HG03025 (cell line): ENCODE data around the gene FHL3.
"Not testable (repeated sequence)": the region's sequence is repeated elsewhere in the genome, so short reads cannot be mapped to it uniquely, and the experiment has no call there.

ENCODE experiments used
- ATAC-seq: cut with Tn5 transposase; IDR thresholded peaks from one replicate; pipeline ENCODE4 v1.9.1; 2021; ENCODE audit warnings: mild to moderate bottlenecking, moderate library complexity; ENCODE audit not compliant: unreplicated experiment, low FRiP score

FHL3 gene

DNA sequence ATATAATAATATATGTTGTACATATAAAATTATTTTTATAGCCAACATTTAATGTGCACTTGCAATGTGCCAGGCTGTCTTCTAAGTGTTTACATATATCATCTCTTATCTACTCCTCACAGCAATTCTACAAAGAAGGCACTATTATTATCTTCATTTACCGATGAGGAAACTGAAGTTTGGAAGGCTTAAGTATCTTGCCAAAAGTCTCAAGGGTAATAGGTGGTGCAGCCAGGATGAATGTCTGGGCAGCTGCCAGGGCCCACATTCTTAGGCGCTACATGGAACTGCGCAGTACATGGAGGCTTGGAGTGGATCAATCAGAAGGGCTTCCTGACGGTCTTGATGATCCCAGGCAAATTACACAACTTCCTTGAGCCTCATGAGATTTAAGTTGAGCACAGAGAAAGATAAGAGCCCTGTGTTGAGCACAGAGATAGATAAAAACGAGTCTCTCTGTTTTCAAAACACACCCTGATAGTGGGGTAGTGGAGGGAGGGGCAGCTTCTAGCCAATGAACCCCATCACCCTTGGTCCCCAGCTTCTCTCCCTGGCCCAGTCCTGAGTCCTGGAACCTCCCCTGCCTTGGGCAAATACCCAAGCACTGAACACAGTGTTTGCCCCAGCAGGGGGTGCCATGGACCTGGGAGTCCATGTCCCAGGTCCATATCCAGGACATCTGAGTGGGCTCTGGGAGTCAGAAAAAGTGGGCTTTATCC, 32.1 kb upstream of the FHL3 start:
- no peak for ATAC-seq

DNA sequence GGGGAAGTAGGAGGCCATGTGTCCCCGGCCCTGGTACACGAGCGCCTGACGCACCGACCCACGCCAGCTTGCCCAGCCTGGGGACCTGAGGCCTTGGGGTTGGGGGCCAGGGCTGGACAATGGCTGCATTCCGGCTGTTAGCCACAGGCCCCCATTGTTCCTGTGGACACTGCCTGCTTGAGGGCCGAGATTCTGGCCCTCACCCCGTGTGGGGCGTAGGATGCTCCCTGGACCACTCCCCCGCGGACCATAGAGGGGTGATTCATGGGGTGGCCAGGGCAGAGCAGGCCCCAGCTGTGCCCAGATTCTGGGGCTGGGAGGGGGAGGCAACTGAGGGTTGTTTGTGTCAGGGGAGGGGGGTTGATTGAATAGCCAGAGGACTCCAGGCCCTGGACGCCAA, 29.6 kb upstream of the FHL3 start:
- ATAC-seq: no peak

DNA sequence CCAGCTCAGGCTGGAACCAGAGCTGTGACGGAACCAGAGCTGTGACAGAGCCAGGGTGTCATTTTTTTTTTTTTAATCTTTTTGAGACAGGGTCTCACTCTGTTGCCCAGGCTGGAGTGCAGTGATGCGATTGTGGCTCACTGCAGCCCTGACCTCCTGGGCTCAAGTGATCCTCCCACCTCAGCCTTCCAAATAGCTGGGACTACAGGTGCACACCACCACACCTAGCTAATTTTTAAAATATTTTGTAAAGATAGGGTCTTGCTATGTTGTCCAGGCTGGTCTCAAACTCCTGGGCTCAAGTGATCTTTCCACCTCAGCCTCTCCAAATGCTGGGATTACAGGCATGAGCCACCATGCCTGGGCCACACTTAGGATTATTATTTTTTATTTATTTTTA, 27.7 kb upstream of the FHL3 start:
- not testable (repeated sequence) for ATAC-seq

DNA sequence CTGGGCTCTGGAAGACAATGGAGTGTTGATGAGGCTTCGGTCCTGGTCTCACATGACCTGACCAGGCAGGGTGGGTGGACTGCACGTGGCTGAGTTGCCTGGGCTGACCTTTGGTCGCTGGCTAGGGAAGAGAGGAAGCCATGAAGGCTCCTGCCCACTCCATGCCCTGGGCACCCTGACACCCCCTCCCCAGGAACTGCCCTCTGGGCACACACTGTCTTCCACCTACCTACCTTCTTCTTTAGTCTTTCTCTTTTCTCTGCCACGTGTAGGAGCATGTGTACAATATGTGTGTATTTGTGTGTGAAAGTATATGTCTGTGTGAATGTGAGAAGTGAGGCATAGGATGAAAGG, 26.2 kb upstream of the FHL3 start:
- no peak for ATAC-seq

DNA sequence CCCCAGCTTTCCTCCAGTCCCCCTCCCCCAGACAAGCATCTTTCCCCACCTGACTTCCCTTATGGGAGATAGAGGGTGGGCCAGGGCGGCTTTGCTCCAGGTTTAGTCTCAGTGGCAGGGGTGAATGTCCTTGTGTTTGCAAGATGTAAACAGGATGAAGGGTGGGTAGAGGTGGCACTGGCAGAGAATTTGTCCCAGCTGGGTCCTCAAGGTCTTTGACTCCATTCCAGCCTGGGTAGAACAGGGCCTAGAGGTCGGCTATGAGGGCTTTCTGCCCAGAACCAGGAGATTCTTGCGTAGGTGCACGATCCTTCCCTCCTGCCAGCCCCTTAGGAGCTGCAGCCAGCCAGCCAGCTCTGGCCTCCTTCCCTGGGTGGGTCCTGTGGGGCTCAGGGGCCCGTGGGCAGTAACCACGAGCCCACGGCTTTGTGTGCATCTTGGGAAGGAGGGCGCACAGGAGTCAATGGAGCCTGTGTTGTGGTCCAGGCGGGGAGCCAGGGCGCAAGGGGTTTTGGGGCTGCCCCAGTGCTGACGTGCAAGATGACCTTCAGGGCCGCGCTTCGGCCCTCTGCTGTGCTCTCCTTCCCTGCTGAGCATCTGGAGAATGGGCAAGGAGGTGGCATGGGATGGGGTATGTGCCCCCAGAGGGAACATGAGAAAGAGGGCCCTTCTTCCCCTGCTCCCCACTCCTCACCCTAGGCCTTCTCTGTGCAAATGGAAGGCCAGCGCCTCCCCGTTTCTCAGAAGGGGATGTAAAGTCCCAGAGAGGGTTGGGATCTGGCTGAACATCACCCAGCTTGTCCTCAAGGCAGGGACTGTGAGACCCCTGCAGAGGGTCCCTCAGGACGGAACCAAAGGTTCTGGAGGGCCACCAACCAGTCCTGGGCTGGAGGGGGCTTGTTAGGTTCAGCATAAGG, 25.5 kb upstream of the FHL3 start:
- ATAC-seq: no peak

DNA sequence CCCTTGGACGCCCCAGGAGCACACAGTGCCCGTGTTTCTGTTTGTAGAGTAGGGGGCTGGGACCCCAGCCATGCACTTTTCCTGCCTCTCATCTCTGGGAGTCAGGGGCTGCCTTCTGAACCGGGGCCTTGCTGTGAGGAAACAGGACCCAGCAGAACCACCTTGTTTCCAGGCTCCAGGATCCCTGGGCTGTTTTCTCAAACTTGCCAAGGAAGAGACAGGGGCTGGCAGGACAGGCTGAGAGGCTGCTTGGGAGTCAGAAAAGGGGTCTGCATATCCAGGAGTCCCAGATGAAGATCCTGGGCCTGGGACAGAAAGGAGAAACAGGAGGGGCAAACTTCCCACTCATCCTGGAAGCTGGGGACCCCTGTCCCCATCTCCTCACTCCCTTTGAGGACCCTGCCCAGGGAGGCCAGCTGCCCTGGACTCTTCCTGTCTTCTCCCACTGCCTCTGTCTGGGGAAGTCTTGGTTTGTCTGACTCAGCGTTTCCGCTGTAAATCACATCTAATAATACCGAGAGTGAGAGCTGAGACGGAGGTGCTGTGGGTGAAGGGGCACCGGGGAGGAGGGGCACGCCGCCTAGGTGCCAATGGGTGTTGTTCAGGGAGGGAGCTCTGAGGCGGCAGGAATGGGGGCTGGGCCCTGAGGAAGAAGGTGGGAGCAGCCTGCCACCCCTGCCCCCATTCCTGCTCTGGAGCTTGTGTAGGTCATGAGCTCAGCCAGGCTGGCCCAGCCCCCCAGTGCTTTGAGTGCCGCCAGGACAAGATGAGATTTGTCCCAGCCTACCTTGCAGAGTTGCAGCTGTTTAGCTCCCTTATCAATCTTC, 24.6 kb upstream of the FHL3 start:
- ATAC-seq: no peak

DNA sequence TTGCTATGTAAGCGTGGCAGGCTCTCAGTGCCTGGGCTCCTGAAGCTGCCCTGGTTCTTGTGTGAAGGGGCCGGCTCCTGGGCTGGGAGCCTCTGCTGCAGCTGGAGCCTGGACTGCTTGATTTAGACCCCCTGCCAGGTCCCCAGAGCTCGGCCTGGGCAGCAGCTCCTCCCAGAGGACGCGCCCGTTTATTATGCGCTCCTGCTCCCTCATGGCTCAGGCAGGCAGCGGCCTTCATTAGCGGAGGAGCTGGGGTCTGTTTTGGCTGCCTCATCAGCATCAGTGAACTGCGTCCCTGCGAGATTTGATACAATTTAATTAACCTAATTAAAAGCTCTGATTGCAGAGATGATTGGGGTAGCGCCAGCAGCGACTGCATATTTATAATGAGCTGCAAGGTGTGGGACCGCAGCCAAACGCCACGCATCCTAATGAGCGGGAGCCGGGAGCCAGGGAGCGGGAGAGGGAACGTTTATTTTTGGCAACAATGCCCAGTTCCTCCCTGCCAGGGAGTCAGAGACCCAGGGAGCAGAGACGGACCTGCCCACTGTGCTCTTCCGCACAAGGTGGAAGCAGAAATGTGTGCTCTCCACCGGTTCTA, 23.9 kb upstream of the FHL3 start:
- no peak for ATAC-seq

DNA sequence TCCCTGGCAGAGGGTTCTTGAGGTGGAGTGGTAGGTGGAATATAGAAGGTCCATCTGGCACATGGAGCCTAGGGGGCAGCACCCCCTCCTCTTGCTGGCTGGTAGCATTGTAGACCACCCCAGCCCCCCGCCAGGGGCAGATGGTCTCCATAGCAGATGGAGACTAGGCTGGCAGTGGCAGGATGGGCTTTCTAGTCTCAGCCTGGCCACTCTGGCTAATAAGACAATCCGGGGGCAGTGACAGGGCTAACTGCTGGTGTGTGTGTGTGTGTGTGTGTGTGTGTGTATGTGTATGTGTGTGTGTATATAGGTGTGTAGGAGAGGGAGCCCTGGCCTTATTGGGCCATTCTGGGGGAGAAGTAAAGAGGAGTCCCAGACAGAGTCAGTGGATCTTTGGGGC, 23.4 kb upstream of the FHL3 start:
- no peak for ATAC-seq

- peak; percentile 64 for ATAC-seq
Observed at GRCh38 chr1:38028105-38028591, 22.8 kb upstream of the FHL3 start.

DNA sequence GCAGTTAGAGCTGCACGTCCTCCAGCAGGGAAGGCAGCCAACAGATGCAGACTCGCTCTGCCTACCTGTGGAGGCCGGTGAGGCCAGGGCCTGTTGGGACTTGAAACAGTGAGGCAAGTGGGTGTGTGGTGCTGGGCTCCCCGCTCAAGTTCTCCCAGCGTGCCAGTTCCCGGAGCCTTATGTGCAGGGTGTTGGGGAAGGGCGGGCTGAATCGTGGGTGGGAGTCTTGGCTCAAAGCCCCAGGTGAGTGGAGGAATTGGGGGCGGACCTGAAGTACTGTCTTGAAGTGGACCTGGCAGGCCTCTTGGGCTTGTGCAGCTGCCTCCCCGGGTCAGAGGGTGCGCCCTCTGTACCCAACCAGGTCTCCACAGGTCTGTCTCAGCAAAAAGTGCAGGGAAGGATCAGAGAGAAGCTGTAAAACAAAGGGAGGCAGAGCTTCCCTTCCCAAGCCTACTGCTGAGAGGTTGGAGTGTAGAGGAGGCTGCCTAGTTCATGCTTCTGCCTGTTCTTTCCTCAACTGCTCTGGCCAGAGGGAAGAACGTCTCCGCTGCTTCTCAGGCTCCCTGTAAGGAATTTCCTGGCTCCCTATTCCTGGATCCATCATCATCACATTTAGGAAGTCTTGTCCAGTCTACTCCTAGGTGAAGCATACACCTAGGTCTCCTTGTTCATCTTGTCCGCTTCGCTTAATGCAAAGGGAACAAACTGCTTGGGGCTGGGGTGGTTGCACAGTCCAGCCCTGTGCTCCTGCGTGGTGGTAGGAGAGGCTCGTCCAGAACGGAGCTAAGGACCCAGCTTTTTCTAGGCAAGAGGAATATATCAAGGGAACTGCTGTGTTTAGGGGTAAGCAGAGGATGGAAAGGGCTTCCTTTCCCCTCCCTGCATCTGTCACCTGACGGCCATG, 22.1 kb upstream of the FHL3 start:
- ATAC-seq: no peak

DNA sequence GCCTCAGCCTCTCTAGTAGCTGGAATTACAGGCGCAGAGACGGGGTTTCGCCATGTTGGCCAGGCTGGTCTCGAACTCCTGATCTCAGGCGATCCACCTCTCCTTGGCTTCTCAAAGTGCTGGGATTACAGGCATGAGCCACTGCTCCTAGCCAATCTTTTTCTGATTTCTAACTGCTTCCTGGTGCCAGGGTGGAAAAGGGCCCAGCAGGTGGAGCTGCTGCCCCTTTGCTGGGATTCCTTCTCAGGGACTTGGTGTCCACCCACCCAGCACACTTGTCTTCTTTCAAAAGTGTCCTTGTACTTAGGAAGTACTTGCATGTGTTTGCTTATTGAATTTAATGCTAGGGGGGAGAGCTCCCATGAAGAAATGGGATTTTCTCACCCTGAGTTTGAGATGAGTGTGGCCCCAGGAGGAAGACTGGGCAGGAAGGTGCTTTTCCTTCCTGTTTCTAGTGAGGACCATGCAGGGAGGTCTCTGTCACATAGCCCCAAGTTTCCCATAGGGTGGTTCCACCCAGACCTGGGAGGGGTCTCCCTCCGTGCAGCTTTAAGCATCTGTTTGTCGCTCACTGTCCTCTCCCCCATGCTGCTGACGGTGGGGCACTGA, 21.4 kb upstream of the FHL3 start:
- ATAC-seq: no peak

DNA sequence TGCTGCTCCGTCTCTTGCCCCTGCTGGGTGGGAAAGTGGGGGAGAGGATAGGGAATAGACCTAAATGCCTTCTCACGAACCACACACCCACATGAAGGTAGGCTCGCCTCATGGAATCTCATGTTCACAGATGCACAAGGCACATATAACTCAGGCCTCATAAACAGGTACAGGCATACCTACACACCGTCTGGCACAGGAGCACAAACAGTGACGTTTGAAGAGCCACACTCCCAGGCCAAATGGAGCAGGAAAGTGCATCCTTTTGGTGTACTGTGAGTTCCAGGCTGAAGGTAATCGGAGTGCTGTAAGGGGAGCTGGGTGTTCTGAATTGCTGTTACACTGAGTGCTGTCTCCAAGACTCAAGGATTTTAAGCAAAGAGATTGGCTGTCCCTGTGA, 20.4 kb upstream of the FHL3 start:
- ATAC-seq: no peak

DNA sequence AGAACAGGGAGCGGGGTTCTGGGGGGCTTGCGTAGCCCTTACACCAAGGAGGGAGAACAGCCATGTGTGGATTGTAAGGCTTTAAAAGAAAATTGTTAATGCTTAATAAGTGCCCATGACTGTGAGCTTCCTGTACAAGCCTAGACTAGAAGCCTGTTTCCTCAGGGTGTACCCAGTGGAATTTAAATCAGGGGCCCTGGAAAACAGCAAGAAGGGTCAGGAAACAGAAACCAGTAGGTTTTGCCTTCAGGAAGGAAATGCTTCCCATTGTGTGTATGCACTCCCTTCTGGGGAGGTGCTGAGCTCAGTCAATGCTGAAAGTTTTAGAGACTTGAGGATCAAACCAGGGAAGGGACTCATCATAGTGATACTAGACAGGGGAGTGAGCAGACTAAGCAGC, 19.9 kb upstream of the FHL3 start:
- no peak for ATAC-seq

GRCh38 chr1:38022810-38023209, 17.5 kb upstream of the FHL3 start:
- ATAC-seq: no peak

- ATAC-seq: no peak
Observed at GRCh38 chr1:38021969-38022368, 16.7 kb upstream of the FHL3 start.

GRCh38 chr1:38020396-38020795, 15.1 kb upstream of the FHL3 start:
- ATAC-seq: no peak

DNA sequence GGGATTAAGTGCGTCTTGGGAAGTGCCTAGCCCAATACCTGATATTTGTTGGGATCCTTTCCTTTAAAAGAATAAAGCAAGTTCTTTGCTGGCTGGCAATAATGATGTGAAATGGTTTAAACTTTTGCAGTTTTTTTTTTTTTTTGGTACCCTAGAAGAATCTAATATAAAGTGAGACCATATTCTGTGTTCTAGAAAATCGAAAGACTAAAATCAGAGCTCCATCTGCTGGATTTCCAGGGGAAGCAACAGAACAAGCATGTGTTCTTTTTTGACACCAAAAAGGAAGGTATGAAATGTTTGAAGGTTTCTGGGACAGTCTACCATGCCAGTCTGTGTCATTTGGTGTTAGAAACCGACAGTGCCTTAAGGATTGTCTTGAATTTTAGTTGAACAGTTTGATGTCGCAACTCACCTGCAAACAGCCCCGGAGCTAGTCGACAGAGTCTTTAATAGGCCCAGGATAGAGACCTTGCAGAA, 13.6 kb upstream of the FHL3 start:
- ATAC-seq: no peak

DNA sequence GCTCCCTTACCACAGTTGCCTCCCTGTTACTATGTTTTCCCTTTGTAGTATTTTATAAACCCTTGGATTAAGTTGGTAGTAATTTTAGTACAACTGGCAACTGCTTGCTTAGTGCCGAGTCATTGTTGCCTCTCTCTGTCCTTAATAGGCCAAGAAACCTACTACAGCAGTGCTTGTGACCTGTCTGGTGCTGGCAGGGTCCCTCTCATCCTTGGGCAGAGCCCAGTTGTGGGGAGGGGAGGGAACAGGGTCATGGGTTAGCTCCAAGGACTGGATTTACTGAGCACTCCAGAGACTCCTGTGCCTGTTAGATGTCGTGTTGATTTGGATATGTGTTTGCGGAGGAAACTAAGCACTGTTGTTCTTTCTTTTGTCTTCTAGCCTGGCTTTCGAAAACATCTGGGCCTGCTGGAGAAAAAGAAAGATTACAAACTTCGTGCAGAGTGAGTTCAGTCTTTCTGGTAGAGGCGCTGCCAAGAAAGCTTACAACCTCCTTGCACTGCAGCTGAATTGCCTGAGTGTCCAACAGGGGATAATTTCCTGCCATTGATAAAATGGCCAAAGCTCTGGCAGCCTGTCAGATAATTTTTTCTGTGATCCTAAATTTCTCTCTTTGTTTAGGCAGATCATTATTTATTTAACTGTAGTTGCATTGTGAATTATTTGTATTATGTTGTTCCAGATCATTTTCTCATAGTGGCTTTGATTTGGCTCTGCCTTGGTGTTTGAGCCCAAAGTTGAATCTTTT, 10.8 kb upstream of the FHL3 start:
- no peak for ATAC-seq
